HG03103 (cell line): ENCODE data around the gene UBE4B.
A peak's percentile ranks its signal among the peaks of the same experiment; 100 is the strongest.

Experiments
- ATAC-seq: cut with Tn5 transposase; IDR thresholded peaks from one replicate; pipeline ENCODE4 v1.9.1; 2021; ENCODE audit warnings: low read depth; ENCODE audit not compliant: unreplicated experiment

The UBE4B gene

GRCh38 chr1:10033359-10033845 lies 644 bp downstream of the UBE4B start:
- ATAC-seq = peak; percentile 14

GRCh38 chr1:10042746-10043145 lies 10.0 kb downstream of the UBE4B start:
- no peak for ATAC-seq

DNA sequence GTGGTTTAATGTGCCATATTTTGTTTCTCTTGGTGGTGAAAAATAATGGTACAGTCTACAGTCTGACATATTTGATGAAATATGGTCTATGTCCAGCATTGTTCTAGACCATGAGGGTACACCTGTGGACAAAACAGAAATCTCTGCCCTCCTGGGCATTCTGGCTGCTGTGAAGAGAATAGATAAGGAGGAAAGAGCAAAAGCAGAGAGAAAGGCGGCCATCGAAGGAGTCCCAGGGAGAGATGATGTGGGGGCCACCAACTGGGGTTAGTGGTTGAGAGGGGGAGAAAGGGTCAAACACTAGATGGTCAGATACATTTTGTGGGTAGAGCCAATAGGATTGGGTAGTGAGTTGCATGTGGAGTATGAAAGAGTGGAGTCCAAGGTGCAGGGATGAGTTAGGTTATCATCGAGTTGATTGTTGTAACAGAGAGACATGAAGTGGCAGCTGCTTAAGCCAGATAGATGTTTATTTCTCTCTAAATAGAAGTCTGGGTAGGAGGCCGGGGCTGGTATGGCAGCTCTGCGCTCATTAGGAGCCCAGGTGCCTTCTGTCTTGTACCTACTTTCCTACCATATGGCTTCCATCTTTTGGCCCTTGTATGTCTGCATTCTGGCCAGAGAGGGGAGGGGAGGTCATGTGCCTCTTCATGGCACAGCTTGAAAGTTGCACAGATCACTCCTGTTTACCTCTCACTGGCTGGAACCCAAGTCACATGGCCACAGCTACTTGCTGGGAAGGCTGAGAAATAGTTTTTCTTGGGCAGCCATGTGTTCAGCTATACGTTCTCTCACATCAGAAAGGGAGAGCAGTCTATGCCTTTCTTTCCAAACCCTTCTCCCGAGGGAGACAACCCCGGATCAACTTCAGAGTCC lies 13.0 kb downstream of the UBE4B start:
- ATAC-seq = no peak

DNA sequence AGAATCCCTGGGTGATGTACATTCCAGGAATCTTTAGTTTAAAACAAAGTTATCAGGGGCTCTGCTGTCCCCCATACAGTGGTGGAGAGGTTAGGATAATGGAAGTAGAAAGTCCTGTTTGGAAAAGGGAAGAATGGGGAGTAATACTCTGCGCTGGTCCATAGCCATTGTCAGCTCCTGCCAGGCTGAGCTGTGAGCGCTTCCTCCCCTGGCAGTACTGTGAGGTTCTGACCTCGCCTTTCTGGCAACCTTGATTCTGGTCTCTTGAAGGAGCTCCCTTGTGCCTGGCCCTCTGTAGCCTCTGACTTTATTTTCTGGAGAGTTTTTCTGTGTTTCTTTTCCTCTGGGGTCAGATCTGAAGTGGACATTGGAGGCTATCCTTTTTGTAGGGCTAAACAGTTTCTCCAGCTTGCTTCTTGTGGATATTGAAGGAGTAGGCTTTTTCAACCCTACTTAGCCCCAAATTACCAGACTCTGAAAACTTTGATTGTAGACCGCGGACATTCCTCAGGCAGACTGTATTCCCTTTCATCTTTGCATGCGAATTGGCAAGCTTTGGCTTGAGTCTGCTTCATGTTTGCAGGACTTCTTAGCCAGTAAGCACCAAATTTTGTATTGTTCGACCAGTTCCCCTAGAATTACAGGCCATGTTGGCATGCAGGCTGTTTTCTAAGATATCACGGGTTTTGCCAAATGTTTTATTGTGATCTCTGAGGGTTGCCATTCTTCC lies 13.8 kb downstream of the UBE4B start:
- no peak for ATAC-seq

GRCh38 chr1:10048601-10049000 lies 15.8 kb downstream of the UBE4B start:
- no peak for ATAC-seq

GRCh38 chr1:10050611-10051010 lies 17.9 kb downstream of the UBE4B start:
- ATAC-seq = no peak

GRCh38 chr1:10051656-10052055 lies 18.9 kb downstream of the UBE4B start:
- no peak for ATAC-seq

DNA sequence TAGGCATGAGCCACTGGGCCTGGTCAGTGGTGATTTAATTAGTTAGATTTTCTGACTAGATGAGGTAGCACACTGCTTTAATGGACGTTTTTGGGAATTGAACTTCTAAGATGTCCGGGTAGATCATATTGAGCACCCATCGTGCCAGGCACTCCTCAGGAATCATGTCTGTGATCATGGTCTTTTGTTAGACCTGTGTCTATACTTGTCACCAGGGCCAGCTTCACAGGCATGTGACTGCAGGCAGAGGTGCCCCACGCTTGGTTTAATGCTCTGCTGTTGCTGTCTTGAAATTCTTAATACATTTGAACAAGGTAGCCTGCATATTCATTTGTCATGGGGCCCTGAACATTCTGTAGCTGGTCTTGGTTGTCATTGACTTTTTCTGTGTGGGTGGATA lies 19.6 kb downstream of the UBE4B start:
- no peak for ATAC-seq

- no peak for ATAC-seq
These were observed 21.7 kb downstream of the UBE4B start for GRCh38 chr1:10054465-10054864.

- no peak for ATAC-seq
These were observed 23.8 kb downstream of the UBE4B start for GRCh38 chr1:10056599-10056987.

- no peak for ATAC-seq
These were observed 24.6 kb downstream of the UBE4B start for GRCh38 chr1:10057343-10057742.

DNA sequence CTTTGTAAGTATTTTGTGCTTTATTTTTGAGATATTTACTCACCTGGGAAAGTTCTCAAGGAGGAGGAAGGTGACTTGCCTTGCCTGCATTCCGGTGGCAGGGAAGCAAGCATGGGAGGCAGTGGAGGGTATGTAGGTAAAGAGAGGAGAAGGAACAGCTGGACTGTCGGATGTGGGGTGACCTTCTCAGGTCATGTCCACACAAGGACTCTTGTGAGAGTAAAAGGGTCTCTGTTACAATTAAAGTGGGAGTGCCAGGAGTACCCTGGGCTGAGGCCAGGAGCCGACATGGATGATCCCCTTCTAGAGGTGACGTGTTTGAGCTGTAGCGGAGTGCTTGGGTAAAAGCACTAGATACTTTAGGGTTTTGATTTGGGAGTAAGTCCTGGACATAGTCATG lies 25.0 kb downstream of the UBE4B start:
- ATAC-seq = no peak

GRCh38 chr1:10059342-10059718 lies 26.6 kb downstream of the UBE4B start:
- no peak for ATAC-seq

DNA sequence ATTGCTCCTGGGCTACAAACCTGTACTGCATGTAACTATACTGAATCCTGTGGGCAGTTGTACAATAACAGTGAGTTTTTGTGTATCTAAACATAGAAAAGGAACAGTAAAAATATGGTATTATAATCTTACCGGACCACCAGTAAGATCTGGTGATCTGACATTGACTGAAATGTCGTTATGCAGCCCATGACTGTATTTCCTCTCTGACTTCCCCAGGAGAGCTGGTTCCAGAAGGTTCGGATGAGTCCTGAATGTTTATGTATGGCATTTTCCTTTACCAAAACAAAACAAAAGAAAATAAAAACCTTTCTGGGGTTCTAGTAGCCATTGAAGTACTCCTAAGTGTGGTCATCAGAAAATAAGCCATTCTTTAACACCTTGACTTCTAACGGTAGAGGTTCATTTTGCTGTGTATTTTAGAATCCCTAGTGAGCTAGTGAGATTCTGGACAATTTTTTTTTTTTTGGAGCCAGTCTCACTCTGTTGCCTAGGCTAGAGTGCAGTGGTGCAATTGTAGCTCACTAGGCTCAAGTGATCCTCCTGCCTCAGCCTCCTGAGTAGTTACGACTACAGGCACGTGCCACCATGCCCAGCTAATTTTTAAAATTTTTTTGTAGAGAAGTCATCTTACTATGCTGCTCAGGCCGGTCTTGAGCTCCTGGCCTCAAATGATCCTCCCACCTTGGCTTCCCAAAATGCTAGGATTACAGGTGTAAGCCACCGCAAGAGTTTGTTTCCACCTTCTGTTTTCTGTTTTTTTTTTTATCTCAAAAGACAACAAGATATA lies 27.7 kb downstream of the UBE4B start:
- no peak for ATAC-seq

DNA sequence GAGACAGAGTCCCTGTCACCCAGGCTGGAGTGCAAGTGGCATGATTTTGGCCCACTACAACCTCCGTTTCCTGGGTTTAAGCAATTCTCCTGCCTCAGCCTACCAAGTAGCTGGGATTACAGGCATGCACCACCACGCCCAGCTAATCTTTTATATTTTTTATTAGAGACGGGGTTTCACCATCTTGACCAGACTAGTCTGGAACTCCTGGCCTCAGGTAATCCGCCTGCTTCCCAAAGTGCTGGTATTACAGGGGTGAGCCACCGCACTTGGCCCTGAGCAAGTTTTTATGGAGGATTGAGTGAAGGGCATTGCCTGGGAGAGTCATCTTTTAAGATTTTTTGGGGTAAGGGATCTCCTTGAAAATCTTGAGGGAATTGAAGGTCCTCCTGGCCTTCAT lies 28.5 kb downstream of the UBE4B start:
- no peak for ATAC-seq

GRCh38 chr1:10063878-10064277 lies 31.1 kb downstream of the UBE4B start:
- ATAC-seq = no peak

GRCh38 chr1:10064416-10065343 lies 31.9 kb downstream of the UBE4B start:
- ATAC-seq = no peak

GRCh38 chr1:10065344-10065685 lies 32.6 kb downstream of the UBE4B start:
- no peak for ATAC-seq

DNA sequence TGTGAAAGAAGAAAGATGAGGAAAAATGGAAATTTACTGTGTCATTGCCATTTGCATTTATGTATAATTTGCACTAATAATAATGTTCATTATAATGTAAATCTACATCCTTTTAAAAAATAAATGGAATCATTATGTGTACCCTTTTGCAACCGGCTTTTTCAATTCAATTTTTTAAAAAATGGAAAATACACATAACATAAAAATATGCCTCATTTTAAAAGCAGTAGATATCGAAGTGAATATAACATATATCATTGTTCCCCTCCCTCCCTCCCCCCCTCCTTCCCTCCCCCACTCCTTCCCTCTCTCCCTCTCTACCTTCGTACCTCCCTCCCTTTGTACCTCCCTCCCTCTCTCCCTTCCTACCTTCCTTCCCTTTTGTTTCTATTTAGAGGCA lies 33.0 kb downstream of the UBE4B start:
- ATAC-seq = no peak
